Keratinocyte (primary cell): Measurements from ENCODE around the gene DTWD2. TPM values are rescaled to one million over a fixed set of nuclear protein-coding genes. Genes with fewer than 3 reads are reported as not detected.

Experiments
- DNase-seq: peaks from one replicate; pipeline ENCODE4 v3.0.0-alpha.2; 2011; ENCODE audit warnings: low read depth, missing footprints, low spot score
- FAIRE-seq: peaks from 2 replicates; lab custom pipeline; 2011; peaks lifted over from hg19 to GRCh38; lab: Jason Lieb, UNC
- H2AFZ ChIP-seq: 2 replicates; pipeline ENCODE4 v1.6.0; 2012; ENCODE audit warnings: low read length, control low read depth, inconsistent platforms; ENCODE audit not compliant: control insufficient read depth
- H3K27ac ChIP-seq: 2 replicates; pipeline ENCODE4 v1.5.1; 2011; ENCODE audit warnings: low read length; ENCODE audit not compliant: control insufficient read depth, insufficient read depth
- H3K27me3 ChIP-seq: 3 replicates; pipeline ENCODE4 v1.6.0; 2011; ENCODE audit warnings: low read length; ENCODE audit not compliant: control insufficient read depth, insufficient read depth; ENCODE audit errors: extremely low read depth
- H3K36me3 ChIP-seq, 2 experiments: 2 replicates in 1 of 2; 3 replicates in 1 of 2; pipeline ENCODE4 v1.5.1; 2011; ENCODE audit warnings: low read length in 2 of 2, mild to moderate bottlenecking in 1 of 2; ENCODE audit not compliant: control insufficient read depth in 2 of 2, insufficient read depth in 2 of 2; ENCODE audit errors: extremely low read depth in 1 of 2
- H3K4me1 ChIP-seq: 3 replicates; pipeline ENCODE4 v1.5.1; 2011; ENCODE audit warnings: low read length; ENCODE audit not compliant: control insufficient read depth, insufficient read depth; ENCODE audit errors: extremely low read depth
- H3K4me2 ChIP-seq: 3 replicates; pipeline ENCODE4 v1.6.0; 2011; ENCODE audit warnings: low read depth, low read length; ENCODE audit not compliant: control insufficient read depth, insufficient read depth; ENCODE audit errors: extremely low read depth
- H3K4me3 ChIP-seq, 3 experiments: fragments of 200-600 bp in 1 of 3; sonication (generic) in 1 of 3; 2 replicates in 2 of 3; 3 replicates in 1 of 3; pipeline ENCODE4 v1.5.1; 2011 to 2016; ENCODE audit warnings: low read length in 3 of 3, mild to moderate bottlenecking in 3 of 3, control low read depth in 2 of 3, inconsistent platforms in 1 of 3, low read depth in 1 of 3, mixed read lengths in 1 of 3, mixed run types in 1 of 3, moderate library complexity in 1 of 3; ENCODE audit not compliant: control insufficient read depth in 2 of 3, insufficient read depth in 2 of 3; ENCODE audit errors: extremely low read depth in 1 of 3
- H3K79me2 ChIP-seq: 2 replicates; pipeline ENCODE4 v1.6.0; 2012; ENCODE audit warnings: low read length; ENCODE audit not compliant: control insufficient read depth, insufficient read depth
- H3K9ac ChIP-seq: 3 replicates; pipeline ENCODE4 v1.6.0; 2011; ENCODE audit warnings: low read length; ENCODE audit not compliant: control insufficient read depth, insufficient read depth; ENCODE audit errors: extremely low read depth
- H3K9me1 ChIP-seq: 3 replicates; pipeline ENCODE4 v1.6.0; 2011; ENCODE audit warnings: low read length; ENCODE audit not compliant: control insufficient read depth, insufficient read depth; ENCODE audit errors: extremely low read depth
- H3K9me3 ChIP-seq: 2 replicates; pipeline ENCODE4 v1.5.1; 2012; ENCODE audit warnings: low read depth, low read length; ENCODE audit not compliant: control insufficient read depth
- H4K20me1 ChIP-seq: 3 replicates; pipeline ENCODE4 v1.6.0; 2011; ENCODE audit warnings: low read length; ENCODE audit not compliant: control insufficient read depth, insufficient read depth; ENCODE audit errors: extremely low read depth
- EZH2 ChIP-seq: IDR thresholded peaks from one replicate; pipeline ENCODE4 v1.6.1; 2012; ENCODE audit warnings: inconsistent platforms, mild to moderate bottlenecking, low read length, moderate library complexity
- dilution Hi-C: fragments of 300-500 bp; cut with MboI; formaldehyde crosslinking; loops from one replicate; pipeline ENCODE4 v1.7.0; 2020; ENCODE audit warnings: low sequenced_read_pairs; ENCODE audit not compliant: extremely low pct_ligation_motif_present
- polyA minus RNA-seq, 3 experiments: library from RNA; depleted of rRNA, polyadenylated mRNA; stranded (reverse); fragments of >200 nt; gene quantifications; 1 replicate in 1 of 3; 2 replicates in 1 of 3; 3 replicates in 1 of 3; pipeline ENCODE4 v1.2.3, GENCODE V29; 2011
- polyA plus RNA-seq, 5 experiments: library from polyadenylated mRNA; depleted of rRNA in 3 of 5; stranded (reverse) in 3 of 5; stranded (forward) in 1 of 5; unstranded in 1 of 5; fragments of >200 nt; gene quantifications; 1 replicate in 1 of 5; 2 replicates in 3 of 5; 3 replicates in 1 of 5; pipeline versions ENCODE4 v1.2.1 to v1.2.3, GENCODE V29; 2011 to 2012; ENCODE audit warnings: missing spikeins in 2 of 5, low read depth in 1 of 5, low replicate concordance in 1 of 5
- TF ChIP-seq, protein P1 (sequence below), 3 experiments: IDR thresholded peaks in 1 of 3; conservative IDR thresholded peaks in 1 of 3; optimal IDR thresholded peaks in 1 of 3; 2 replicates in 2 of 3; 3 replicates in 1 of 3; pipeline versions ENCODE3 to v1.5.1; 2011; ENCODE audit warnings: low read length in 3 of 3, mild to moderate bottlenecking in 3 of 3, moderate library complexity in 2 of 3, control low read depth in 1 of 3, inconsistent platforms in 1 of 3; ENCODE audit not compliant: insufficient read depth in 2 of 3; ENCODE audit errors: extremely low read depth in 1 of 3

The DTWD2 gene, protein sequence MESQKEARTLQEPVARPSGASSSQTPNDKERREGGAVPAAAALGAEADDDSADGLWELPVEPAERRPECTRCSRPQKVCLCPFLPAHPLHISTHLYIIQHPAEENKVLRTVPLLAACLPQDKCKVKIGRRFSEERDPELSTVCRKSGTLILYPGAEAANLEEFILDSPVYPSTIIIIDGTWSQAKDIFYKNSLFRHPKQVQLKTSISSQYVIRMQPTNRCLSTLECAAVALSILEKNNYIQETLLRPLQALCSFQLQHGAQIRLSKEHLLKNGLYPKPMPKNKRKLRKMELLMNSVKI
- polyA plus RNA-seq (2.2 to 2.9 TPM (median 2.5 TPM) in 3 replicates), polyA minus RNA-seq (2.5 to 3.6 TPM (median 3.2 TPM) in 3 replicates)
- 1.4 TPM for polyA plus RNA-seq (2011; ENCODE audit: low read depth)
- 2.9 and 3.0 TPM in 2 replicates for polyA plus RNA-seq (2011; cell fraction: cytosol; rRNA removed)
- polyA plus RNA-seq (2011; cell fraction: nucleus; rRNA removed), result 2.2 TPM in 2 replicates
- polyA plus RNA-seq (2012; ENCODE audit: low replicate concordance), result 0.93 and 2.4 TPM in 2 replicates
- 6.3 TPM for polyA minus RNA-seq (2011; cell fraction: cytosol; rRNA and poly(A)+ RNA removed)
- 3.3 and 5.4 TPM in 2 replicates for polyA minus RNA-seq (2011; cell fraction: nucleus; rRNA and poly(A)+ RNA removed)

DNA sequence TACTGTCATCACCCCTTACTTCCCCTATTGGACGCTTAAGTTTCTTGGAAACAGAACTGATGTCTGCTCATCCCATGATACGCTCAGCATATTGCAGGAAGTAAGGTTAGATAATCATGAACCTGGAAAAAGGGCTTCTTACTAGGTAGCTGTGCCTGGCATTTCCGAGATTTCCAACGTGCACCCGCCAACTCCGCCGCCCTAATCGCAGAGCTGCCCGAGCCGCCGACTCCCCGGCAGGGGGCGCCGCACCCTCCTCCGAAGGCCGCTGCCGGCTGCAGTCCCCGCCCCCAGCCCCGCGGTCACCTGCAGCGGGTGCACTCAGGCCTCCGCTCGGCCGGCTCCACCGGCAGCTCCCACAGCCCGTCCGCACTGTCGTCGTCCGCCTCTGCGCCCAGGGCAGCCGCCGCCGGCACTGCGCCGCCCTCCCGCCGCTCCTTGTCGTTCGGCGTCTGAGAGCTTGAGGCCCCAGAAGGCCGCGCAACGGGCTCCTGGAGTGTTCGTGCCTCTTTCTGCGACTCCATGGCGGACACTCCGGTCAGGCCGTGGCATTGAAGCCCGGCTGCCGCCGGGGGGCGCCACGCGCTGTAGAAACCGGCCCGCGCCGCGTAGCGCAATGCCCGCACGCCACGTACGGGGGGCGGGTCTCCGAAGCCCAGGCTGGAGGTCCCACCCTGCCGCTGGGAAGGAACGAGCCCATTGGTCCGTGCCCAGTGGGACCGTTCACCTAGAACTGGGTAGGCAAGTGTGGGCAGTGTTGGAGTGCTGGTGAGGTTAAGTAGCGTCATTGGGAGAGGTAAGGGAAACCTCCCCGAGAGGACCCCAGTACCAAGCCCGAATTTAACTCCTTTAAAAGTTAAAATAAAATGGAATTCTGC is at the start of gene DTWD2:
DTWD2 (minus strand) TSS at position 560 of the 878 bp plus-strand sequence; CDS start at position 524, 36 bp downstream.
- peak within 1 kb of the TSS; percentile 68 for H3K9ac ChIP-seq
- H3K4me1 ChIP-seq, result peaks cover 28% of the 10 kb centered on the region
- H4K20me1 ChIP-seq, result no peaks in the 10 kb centered on the region
- no peaks in the 10 kb centered on the region for H3K79me2 ChIP-seq
- peak within 1 kb of the TSS; percentile 58 for H3K27ac ChIP-seq
- H3K4me2 ChIP-seq, result peak within 1 kb of the TSS; percentile 79
- no peaks in the 10 kb centered on the region for H3K9me1 ChIP-seq
- TF ChIP-seq, protein P1, sequence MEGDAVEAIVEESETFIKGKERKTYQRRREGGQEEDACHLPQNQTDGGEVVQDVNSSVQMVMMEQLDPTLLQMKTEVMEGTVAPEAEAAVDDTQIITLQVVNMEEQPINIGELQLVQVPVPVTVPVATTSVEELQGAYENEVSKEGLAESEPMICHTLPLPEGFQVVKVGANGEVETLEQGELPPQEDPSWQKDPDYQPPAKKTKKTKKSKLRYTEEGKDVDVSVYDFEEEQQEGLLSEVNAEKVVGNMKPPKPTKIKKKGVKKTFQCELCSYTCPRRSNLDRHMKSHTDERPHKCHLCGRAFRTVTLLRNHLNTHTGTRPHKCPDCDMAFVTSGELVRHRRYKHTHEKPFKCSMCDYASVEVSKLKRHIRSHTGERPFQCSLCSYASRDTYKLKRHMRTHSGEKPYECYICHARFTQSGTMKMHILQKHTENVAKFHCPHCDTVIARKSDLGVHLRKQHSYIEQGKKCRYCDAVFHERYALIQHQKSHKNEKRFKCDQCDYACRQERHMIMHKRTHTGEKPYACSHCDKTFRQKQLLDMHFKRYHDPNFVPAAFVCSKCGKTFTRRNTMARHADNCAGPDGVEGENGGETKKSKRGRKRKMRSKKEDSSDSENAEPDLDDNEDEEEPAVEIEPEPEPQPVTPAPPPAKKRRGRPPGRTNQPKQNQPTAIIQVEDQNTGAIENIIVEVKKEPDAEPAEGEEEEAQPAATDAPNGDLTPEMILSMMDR (optimal IDR thresholded peaks at IDR 0.05 in 1 of 3, IDR thresholded peaks at IDR 0.05 in 1 of 3, conservative IDR thresholded peaks at IDR 0.05 in 1 of 3; ENCODE audit: extremely low read depth in 1 of 3, insufficient read depth in 2 of 3, low read length in 3 of 3), result peak; percentile 62 to 96 (median 80)
- TF ChIP-seq EZH2, result no peak
- H3K36me3 ChIP-seq, result no peaks in the 10 kb centered on the region
- DNase-seq (peak; percentile 38), FAIRE-seq (peak; percentile 83)
- dilution Hi-C loops, result no loop called here
- peak within 1 kb of the TSS; percentile 62 to 70 (median 69) for H3K4me3 ChIP-seq
- no peaks in the 10 kb centered on the region for H3K9me3 ChIP-seq
- H2AFZ ChIP-seq, result peak within 1 kb of the TSS; percentile 91
- no peaks in the 10 kb centered on the region for H3K27me3 ChIP-seq

DNA sequence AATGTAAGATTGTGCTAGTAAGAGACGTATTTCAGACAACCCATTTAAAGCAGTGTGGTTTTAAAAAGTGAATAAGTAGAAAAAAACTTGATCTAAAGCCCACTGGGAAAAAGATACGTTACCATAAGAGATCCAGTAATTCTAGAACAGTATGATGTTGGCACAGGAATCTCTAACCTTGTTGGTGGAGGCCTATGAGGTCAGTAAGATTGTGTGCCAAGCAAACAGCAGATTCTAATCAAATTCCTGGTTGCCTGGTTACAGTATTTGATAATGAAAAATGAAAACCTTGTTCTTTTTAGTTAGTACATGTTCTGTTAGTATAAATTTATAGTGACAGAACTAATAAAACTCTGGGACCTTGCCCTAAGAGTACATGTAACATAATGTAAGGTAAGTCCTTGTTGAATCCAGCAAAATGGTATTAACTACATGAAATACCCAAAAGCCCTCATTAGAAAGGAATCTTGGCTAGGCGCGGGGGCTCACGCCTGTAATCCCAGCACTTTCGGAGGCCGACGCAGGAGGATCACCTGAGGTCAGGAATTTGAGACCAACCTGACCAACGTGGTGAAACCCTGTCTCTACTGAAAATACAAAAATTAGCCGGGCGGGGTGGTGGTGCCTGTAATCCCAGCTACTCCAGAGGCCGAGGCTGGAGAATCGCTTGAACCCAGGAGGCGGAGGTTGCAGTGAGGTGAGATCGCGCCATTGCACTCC is 49.3 kb upstream of the DTWD2 start:
- dilution Hi-C loops, result no loop called here
- Histone ChIP-seq H3K9me3 (no peaks in the 10 kb centered on the region), H3K79me2 (no peaks in the 10 kb centered on the region), H4K20me1 (no peaks in the 10 kb centered on the region), H3K9ac (no peak overlapping the region), H3K36me3 (no peaks in the 10 kb centered on the region), H3K27me3 (no peaks in the 10 kb centered on the region), H3K9me1 (no peaks in the 10 kb centered on the region), H3K27ac (no peak overlapping the region), H3K4me1 (peaks cover 9% of the 10 kb centered on the region), H3K4me3 (no peak overlapping the region), H3K4me2 (no peak overlapping the region), H2AFZ (no peak overlapping the region)
- FAIRE-seq (no peak), DNase-seq (no peak)
- TF ChIP-seq EZH2, result no peak
- TF ChIP-seq, protein P1 (optimal IDR thresholded peaks at IDR 0.05 in 1 of 3, IDR thresholded peaks at IDR 0.05 in 1 of 3, conservative IDR thresholded peaks at IDR 0.05 in 1 of 3; ENCODE audit: extremely low read depth in 1 of 3, insufficient read depth in 2 of 3, low read length in 3 of 3), result no peak
